GM21515 (cell line): ENCODE data around the gene LRRC74B.
"Not testable (repeated sequence)": the region's sequence is repeated elsewhere in the genome, so short reads cannot be mapped to it uniquely, and the experiment has no call there.

Experiments
- ATAC-seq: cut with Tn5 transposase; IDR thresholded peaks from one replicate; pipeline ENCODE4 v1.9.1; 2021; ENCODE audit not compliant: unreplicated experiment

The LRRC74B gene

DNA sequence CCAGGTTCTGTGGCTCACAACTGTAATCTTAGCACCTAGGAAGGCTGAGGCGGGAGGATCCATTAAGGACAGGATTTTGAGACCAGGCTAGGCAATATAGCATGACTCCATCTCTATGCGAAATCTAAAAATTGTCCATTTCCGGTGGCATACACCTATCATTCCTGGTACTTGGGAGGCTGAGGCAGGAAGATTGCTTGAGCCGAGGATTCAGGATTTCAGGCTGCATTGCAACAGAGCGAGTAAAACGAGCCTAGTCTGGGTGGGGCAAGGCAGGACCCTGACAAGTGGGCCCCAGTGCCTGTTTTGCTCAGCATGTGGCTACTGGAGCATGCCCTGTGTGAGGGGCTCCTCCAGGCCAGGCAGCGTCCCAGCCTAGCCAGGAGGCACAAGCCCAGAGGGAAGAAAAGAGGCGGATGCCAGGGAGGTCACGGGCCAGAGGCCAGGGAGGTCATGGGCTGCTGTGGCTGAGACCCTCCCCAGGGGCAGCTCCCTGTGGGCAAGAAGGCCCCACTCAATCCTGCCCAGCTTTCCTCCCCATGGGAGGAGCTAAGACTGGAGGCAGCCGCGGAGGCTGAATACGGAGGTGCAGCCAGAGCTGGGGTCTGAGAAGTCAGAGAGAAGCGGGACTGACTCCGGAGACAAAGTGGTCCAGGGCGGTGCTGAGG is 8.4 kb downstream of the LRRC74B start:
- ATAC-seq, result no peak

DNA sequence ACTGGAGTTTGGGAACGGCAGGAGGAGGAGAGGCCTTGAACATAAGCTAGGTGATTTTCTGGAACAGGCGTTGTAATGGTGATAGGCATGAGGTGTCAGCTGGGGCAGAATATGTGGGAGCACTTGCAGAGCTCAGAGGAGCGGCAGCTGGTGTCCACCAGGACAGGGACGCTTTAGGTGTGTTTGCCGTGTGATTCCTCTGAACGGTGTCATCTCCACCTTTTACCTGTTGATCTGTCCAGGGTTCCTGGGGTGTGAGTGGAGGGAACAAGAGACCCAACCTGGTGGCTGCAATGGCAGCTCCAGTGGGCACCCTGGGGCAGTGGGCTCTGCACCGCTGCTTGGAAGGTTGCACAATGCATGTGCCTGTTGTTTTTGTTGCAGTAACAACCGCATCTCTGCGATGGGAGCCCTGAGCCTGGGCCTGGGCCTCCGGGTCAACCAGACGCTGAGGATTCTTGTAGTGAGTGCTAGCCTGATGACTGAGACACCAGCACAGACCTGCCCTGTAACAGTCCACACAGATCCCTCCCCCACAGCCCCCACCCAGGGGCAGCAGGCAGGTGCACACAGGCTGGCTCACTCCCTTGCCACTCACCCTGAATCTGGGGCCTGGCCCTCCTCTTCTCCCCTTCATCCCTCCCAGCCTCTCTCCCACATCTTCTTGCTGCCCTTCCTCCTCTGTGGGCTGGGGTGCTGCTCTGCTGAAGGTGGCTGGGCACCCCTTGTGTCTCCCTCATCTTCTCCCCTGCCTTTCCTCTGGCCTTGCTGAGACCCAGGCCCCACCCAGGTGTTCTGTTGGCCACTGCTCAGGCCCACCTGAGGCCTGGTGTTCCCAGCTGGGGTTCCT is 9.2 kb downstream of the LRRC74B start:
- no peak for ATAC-seq

DNA sequence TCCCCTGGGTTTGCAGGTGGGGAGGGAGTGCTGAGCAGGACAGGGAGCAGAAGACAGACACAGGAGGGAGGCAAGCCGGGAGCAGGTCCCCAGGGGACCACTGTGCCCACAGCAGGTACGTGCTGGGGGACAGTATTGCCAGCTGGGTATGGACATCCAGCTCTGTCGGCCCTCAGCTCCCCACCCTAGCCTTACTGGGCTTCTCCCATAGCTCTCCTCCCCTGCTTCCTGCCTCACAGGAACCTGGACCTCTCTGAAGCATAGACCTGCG is 9.8 kb downstream of the LRRC74B start:
- no peak for ATAC-seq

DNA sequence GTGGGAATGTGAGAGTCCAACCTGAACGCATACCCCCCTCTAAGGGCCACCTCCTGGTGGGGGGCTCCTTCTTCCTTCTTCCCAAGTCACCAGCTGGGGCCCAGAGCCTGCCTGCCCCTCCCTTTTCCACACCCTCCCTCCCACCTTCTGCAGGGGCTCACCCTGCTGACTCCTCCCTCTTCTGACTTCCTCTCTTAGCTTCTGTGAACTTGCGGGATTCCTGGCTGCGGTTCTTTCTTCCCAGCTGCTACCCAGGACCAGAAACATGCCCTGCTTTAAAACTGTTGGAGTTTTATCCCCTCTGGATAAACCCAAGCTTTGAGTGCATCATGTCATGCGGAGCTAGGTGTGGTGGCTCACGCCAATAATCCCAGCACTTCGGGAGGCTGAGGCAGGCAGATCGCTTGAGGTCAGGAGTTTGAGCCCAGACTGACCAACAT is 10.2 kb downstream of the LRRC74B start:
- no peak for ATAC-seq

DNA sequence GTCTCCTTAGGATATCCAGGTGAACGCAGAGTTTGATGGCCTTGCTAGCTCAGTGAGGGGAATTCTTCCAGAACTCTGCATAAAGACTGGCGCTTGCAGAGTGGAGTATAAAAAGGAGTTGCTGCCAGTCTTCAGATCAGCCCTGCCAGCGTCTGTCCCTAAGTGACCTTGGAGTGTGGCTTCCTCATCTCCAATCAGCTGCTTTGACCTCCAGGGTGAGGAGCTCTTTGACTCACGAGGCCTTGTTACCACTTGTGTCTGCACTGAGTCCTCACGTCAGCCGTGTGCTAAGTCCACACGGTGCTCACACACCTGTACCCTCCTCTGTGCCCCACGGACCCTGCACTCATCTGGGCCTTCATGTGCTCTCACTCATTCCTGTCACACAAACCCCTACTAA is 14.6 kb downstream of the LRRC74B start:
- ATAC-seq, result not testable (repeated sequence)

DNA sequence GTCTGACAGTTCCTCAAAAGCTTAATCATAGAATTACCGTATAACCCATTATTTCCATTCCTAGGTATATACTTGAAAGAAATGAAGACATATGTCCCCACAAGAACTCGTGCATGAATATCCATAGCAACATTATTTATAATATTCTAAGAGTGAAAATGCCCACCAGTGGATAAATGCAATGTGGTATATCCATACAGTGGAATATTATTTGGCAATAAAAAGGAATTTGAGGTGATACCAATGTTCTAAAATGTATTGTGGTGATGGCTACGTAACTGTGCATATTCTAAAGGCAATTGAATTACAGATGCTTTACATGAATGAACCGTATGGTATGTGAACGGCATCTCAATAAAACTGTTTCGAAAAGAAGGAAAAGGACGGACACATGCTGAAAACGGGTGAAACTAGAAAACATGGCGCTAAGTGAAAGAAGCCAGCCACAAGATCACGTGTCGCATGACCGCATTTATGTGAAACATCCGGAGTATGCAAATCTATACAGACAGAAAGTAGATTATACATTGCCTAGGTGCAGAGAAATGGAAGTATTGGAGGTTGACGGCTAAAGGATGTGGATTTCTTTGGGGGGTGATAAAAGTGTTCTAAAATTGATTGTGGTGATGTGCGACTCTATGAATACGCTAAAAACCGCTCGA is 16.0 kb downstream of the LRRC74B start:
- not testable (repeated sequence) for ATAC-seq

DNA sequence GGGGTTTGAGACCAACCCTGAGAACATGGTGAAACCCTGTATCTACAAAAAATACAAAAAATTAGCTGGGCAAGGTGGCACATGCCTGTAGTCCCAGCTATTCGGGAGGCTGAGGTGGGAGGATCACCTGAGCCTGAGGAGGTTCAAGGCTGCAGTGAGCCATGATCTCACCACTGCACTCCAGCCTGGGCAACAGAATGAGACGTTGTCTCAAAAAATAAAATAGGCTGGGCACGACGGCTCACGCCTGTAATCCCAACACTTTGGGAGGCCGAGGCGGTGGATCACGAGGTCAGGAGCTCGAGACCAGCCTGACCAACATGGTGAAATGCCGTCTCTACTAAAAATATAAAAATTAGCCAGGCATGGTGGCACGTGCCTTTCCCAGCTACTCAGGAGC is 18.7 kb downstream of the LRRC74B start:
- ATAC-seq, result not testable (repeated sequence)

DNA sequence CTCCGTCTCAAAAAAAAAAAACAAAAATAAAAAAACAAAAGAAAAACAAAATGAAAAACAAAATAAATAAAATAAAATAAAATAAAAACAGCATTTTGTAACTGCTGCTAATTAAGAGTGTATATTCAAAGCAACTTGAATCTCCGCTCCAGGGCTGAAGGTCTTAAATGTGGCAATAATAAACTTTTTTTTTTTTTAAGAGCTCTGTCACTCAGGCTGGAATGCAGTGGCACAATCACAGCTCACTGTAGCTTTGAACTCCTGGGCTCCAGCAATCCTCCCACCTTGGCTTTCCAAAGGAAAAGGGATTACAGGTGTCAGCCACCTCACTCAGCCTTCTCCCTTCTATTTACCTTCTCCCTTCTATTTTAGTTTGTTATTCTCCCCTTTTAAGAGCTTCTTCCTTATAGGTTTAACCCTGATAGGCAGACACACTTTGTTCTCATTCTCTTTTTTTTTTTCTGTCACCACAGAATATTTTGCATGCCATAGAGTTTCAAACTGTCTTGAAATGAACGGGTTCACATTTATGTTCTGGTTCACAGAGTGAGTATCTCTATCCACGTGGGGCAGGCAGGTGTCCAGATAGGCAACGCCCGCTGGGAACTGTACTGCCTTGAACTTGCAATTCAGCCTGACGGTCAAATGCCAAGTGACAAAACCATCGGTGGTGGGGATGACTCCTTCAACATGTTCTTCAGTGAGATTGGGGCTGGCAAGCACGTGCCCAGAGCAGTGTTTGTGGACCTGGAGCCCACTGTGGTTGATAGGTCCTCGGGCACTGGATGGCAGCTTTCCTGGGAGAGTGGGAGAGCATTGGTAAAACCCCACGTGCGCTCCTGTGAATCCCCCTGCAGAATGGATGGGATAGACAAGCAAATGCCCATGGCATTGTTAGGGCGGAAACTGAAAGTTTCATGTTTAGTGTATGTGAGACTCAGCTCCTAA is 19.4 kb downstream of the LRRC74B start:
- ATAC-seq, result no peak

DNA sequence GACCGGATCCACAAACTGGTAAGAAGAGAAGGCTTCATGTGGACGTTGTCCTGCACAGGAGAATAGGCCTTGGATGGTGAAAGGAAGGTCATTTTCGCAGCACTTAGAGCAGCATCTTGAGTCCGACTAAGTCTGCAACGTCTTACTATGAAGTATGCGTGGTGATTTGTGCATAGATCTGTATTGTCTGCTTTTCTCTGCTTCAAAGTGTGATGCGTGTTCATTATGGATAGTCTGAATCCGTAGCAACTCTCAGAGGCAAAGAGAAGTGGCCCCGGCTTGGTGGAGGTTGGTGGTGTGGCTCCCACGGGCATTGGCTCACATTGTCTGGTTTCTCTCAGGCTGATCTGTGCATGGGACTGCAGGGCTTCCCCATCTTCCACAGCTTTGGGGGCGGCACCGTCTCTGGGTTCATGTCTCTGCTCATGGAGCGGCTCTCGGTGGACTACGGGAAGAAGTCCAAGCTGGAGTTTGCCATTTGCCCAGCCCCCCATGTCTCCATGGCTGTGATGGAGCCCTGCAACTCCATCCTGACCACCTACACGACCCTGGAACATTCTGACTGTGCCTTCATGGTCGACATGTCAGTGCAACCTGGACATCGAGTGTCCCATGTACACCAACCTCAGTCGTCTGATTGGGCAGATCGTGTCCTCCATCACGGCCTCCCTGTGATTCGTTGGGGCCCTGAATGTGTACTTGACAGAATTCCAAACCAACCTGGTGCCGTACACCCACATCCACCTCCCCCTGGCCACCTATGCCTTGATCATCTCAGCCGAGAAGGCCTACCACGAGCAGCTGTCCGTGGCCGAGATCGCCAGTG is 21.5 kb downstream of the LRRC74B start:
- ATAC-seq, result no peak

DNA sequence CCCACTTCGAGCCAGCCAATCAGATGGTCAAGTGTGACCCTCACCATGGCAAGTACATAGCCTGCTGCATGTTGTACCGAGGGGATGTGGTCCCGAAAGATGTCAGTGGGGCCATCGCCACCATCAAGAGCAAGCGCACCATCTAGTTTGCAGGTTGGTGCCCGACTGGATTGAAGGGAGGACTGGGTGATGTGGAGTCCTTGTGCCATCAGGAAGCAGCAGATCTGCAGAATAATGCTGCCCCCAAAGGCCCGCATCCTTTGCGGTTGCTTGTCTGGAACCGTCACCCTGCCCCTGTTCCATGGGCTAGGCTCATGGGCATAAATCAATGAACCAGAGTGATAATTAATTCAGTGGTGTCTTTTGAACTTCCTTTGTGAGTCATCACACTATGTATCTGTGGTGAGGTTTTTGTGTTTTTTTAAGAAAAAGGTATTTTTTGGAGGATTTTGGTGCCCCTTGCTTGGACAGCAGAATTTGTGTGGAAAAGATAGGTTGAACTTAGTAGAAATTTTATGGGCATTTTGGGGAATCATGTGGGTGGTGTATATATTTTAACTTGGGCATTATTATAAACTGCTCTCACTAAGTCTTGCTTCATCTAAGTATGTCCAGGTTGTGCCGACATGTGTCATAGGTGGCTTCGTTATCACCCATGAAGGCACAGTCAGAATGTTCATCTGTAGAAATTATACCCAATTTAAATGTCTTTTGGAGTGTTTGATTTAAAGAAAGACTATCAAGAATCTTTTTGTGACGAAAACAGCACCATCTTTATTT is 22.3 kb downstream of the LRRC74B start:
- no peak for ATAC-seq

DNA sequence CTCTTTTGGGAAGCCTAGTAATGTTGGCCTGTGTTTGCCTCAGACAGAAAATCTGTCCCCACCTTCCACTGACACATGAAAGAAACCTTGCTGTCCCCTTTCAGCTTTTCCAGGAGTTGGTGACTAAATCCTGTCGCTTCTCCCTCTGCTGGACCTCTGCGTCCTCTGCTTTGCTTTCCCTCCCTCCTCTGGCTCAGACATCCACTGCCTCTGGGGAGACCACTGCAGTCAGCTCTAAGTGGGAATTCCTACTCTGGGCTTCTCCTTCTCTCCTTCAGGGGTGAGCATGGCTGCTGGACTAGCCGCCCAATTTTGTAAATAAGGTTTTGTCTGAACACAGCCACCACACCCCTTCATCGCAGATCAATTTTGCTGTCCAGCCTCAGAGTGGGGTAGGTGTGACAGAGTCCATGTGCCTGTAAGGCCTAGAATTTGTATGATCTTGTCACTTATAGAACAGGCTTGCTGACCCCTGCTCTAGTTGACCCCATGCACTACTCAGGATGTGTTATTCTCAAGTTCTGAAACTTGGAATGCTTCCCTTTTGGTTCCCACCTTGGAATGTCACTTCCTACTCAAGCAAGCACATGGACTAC is 23.0 kb downstream of the LRRC74B start:
- ATAC-seq, result no peak

DNA sequence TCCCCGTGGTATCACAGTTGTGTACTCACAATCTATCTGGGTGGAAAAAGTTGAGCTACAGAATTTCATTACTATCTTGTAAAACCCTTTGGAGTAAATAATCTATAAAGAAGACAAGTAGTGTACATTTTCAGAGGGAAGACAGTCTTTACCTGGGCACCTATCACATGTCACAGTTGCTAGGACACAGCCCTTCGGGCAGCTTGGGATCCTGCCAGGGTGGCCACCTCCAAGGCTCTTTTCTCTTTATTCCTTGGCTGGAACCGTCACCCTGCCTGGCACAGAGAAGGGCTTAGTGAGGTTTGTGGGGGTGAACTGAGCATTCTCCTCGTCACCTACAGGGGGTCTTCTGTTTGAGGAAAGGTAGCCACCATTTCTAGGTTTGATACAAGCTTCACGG is 23.6 kb downstream of the LRRC74B start:
- ATAC-seq, result no peak

DNA sequence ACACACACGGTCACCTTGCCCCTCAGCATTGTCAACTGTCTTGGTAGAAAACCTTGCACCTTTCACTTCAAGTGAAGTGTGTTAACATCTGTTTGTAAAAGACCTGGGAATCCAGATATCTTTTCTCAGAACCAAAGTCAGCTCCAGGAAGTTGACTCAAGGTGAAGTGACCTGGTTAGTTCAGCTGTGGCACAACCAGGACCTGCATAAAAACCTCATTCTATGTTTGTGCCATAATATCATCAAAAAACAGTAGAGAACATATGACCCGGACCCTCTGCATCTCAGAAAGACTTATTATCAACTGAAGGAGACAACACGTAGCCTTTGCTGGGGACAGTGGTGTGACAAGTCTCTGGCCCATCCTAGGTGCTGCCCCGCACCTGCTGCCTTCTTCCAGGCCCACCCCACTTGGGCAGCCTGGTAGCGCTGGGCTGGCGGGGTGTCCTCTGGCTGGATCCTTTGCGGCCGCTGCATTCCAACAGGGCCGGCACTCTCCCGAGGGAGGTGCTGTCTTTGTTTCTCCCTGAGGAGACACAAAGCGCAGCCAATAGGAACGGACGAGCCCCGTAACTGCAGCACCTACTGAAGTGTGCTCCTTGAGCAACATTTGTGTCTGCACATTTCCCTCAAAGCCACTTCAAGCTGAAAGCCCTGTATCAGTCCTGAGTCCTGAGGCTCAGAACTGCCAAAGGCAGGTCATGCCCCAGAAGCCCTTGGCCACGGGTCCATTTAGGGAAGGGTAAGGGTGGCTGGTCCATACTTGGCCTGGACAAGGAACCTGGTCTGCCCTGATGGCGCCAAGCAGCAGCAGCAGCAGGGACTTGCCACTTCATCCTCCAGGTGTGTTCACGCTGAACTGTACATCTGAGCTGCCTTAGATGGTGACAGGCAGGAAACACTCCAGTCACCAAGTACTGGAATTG is 25.2 kb downstream of the LRRC74B start:
- ATAC-seq, result no peak

DNA sequence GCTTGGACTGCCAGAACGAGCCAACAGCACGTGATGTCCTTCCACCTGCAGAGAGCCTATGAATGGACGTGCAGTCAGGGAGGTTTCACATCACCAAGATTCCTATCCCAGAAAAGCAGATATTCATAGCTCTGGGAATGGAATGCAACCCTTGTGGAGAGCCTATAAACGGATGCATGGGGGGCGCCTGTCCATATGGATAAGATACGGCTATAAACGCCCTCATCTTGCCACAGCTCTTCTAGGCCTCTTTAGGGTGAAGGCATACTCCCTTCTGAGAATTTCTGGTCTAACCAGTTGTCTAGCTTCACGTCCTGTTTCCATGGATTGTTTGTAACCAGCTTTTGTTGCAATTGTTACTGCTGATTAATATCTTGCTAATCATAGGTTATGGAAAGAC is 26.1 kb downstream of the LRRC74B start:
- ATAC-seq, result not testable (repeated sequence)

DNA sequence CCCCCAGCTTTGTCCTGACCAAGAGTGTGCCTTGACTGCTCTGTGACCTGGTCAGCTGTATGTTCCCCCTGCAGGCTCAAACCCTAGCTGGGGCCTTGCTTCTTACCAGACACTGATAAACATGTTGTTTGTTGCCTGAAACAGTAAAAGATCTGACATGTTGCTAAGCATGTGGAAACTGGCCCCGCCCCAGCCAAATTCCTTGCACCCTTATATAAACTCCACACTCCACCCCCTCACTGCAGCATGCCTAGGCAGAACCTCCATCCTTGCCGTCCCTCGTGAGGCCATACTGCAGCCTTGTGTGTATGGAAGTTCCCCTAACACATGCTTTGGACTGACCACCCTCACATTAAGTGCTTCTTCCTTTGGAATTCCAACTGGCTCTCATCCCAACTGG is 27.3 kb downstream of the LRRC74B start:
- ATAC-seq, result no peak

DNA sequence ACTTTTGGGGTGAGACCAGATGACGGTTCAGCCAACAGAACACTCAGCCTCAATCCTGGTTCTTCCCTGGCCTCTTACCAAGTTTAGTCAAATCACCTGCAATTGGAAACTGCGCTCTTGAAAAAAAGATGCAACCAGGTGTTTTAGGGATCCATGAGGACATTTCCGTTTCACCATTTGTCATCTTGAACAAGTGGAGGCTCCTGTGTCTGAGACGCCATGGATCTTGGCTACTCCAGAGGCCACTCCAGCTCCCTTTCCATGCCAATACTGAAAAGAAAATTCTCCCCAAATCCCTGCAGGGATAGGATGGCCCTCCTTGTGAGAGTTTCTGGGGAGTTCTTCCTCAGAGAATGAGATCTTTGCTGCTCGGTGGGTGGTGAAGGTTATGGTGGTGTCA is 27.7 kb downstream of the LRRC74B start:
- no peak for ATAC-seq

DNA sequence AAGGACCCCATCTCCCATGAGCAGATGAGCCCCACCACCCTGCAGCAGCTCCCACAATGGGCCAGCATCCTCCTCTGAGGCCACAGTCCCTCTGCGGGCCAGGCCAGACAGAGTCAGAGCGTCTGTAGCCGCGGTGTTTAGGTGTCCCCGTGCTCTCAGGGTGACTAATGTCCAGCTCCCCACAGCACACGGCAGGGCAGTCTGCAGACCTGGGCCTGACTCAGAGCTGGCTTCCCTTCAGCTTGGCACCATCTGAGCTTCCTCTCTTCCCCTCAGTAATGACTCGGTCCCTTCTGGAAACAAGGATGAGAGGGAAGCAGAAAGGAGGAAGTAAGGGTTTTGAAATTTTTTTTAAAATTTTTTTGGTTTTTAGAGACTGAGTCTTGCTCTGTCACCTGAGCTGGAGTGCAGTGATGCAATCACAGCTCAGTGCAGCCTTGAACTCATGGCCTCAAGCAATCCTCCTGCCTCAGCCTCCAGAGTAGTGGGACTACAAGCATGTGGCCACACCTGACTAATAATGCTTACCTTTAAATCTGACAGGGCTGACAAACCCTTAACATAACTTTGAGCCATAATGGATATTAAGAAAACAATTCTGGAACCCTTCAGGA is 28.5 kb downstream of the LRRC74B start:
- no peak for ATAC-seq
